A549 (cell line): ENCODE measurements around the gene FBXL7. TPM values are rescaled to one million over a fixed set of nuclear protein-coding genes. Genes with fewer than 3 reads are reported as not detected.

Experiments used
- ATAC-seq, 2 experiments: fragments of 200-7000 bp in 1 of 2; fragments of >200 bp in 1 of 2; cut with Nextera tagmentation in 1 of 2; cut with Tn5 transposase in 1 of 2; 3 replicates each; pipeline versions ENCODE4 v1.8.0 to v1.9.1; 2018 to 2020; ENCODE audit warnings: mild to moderate bottlenecking in 1 of 2, moderate library complexity in 1 of 2
- CTCF ChIA-PET: fragments of 300-600 bp; sonication (Branson Sonifier 250); formaldehyde crosslinking; extraction: SDS; loops from one replicate; lab custom pipeline; 2021; ENCODE audit warnings: antibody characterized with exemption, inconsistent platforms; lab: Yijun Ruan, JAX
- POLR2A ChIA-PET: fragments of 350-600 bp; formaldehyde crosslinking; extraction: SDS; loops from one replicate; lab custom pipeline; 2021; ENCODE audit warnings: antibody characterized with exemption, inconsistent platforms; lab: Yijun Ruan, JAX
- DNase-seq, 2 experiments: peaks; one replicate each; pipeline versions ENCODE4 v3.0.0 to v3.0.0-alpha.2; 2011 to 2016; ENCODE audit warnings: low read depth in 1 of 2, low spot score in 1 of 2
- FAIRE-seq: peaks from 2 replicates; lab custom pipeline; 2011; peaks lifted over from hg19 to GRCh38; lab: Jason Lieb, UNC
- H3K27ac ChIP-seq, 2 experiments: fragments of >200 bp; sonication (Bioruptor Twin); formaldehyde crosslinking; 3 replicates each; pipeline ENCODE4 v1.5.1; 2016 to 2017
- H3K4me1 ChIP-seq: fragments of >200 bp; sonication (Bioruptor Twin); formaldehyde crosslinking; 3 replicates; pipeline ENCODE4 v1.6.1; 2016
- H3K4me2 ChIP-seq: fragments of >200 bp; sonication (Bioruptor Twin); formaldehyde crosslinking; 3 replicates; pipeline ENCODE4 v1.6.1; 2016
- H3K4me3 ChIP-seq: fragments of >200 bp; sonication (Bioruptor Twin); formaldehyde crosslinking; 3 replicates; pipeline ENCODE4 v1.5.1; 2016
- H3K9me3 ChIP-seq: fragments of >200 bp; sonication (Bioruptor Twin); formaldehyde crosslinking; 3 replicates; pipeline ENCODE4 v1.6.1; 2016
- CBX8 ChIP-seq: fragments of 200-600 bp; sonication (generic); IDR thresholded peaks from 2 replicates; pipeline ENCODE4 v1.6.1; 2016
- CEBPB ChIP-seq, 2 experiments: fragments of >200 bp in 1 of 2; sonication (Bioruptor Twin) in 1 of 2; formaldehyde crosslinking in 1 of 2; IDR thresholded peaks; 2 replicates each; pipeline ENCODE4 v1.6.1; 2012 to 2016
- CHD4 ChIP-seq: fragments of 200-600 bp; sonication (generic); IDR thresholded peaks from 2 replicates; pipeline ENCODE4 v1.6.1; 2016; ENCODE audit warnings: antibody characterized with exemption, mild to moderate bottlenecking, borderline replicate concordance
- CTCF ChIP-seq: fragments of >200 bp; sonication (Bioruptor Twin); formaldehyde crosslinking; IDR thresholded peaks from 3 replicates; pipeline ENCODE4 v1.5.1; 2016
- EHMT2 ChIP-seq: fragments of 200-600 bp; sonication (generic); IDR thresholded peaks from 2 replicates; pipeline ENCODE4 v1.6.1; 2016; ENCODE audit warnings: antibody characterized with exemption, low read depth, mild to moderate bottlenecking, moderate library complexity
- FOSL2 ChIP-seq, 2 experiments: fragments of 450-650 bp in 1 of 2; fragments of >200 bp in 1 of 2; sonication (Bioruptor Twin) in 1 of 2; formaldehyde crosslinking; IDR thresholded peaks; 2 replicates each; pipeline versions ENCODE4 v1.5.0 to v1.6.1; 2016 to 2020; ENCODE audit warnings: mild to moderate bottlenecking in 1 of 2, moderate library complexity in 1 of 2
- FOXS1 ChIP-seq: fragments of 250-450 bp; sonication (Bioruptor Pico); IDR thresholded peaks from 2 replicates; pipeline ENCODE4 v1.5.0; 2020; ENCODE audit warnings: mild to moderate bottlenecking, moderate library complexity
- GATA3 ChIP-seq: IDR thresholded peaks from 2 replicates; pipeline ENCODE4 v1.6.1; 2012; ENCODE audit warnings: borderline replicate concordance
- HOXA7 ChIP-seq: fragments of 250-450 bp; sonication (Bioruptor Pico); IDR thresholded peaks from 2 replicates; pipeline ENCODE4 v1.5.0; 2020; ENCODE audit warnings: mild to moderate bottlenecking, moderate library complexity
- HOXB5 ChIP-seq: fragments of 250-450 bp; sonication (Bioruptor Pico); IDR thresholded peaks from 2 replicates; pipeline ENCODE4 v1.5.0; 2020; ENCODE audit warnings: mild to moderate bottlenecking, moderate library complexity
- JUN ChIP-seq, 2 experiments: fragments of >200 bp; sonication (Bioruptor Twin); formaldehyde crosslinking; IDR thresholded peaks; 2 replicates in 1 of 2; 3 replicates in 1 of 2; pipeline ENCODE4 v1.6.1; 2016 to 2017
- JUNB ChIP-seq: fragments of >200 bp; sonication (Bioruptor Twin); formaldehyde crosslinking; IDR thresholded peaks from 2 replicates; pipeline ENCODE4 v1.6.1; 2016
- MAZ ChIP-seq: fragments of 150-350 bp; IDR thresholded peaks from 2 replicates; pipeline ENCODE4 v1.6.1; 2014; ENCODE audit warnings: antibody characterized with exemption, low read depth, low read length, borderline replicate concordance
- MYC ChIP-seq: IDR thresholded peaks from 2 replicates; pipeline ENCODE4 v1.6.1; 2012; ENCODE audit warnings: mild to moderate bottlenecking, inconsistent platforms, low read length, improper control_type of control experiment, borderline replicate concordance
- NFE2L2 ChIP-seq: fragments of 150-350 bp; conservative IDR thresholded peaks from 2 replicates; pipeline ENCODE4 v1.6.1; 2014; ENCODE audit warnings: low read length
- PHF8 ChIP-seq: fragments of 200-600 bp; sonication (generic); IDR thresholded peaks from 2 replicates; pipeline ENCODE4 v1.6.1; 2016; ENCODE audit warnings: low read depth, mild to moderate bottlenecking, antibody characterized with exemption, moderate library complexity, borderline replicate concordance
- RAD21 ChIP-seq, 2 experiments: fragments of >200 bp in 1 of 2; sonication (Bioruptor Twin) in 1 of 2; formaldehyde crosslinking in 1 of 2; IDR thresholded peaks in 1 of 2; conservative IDR thresholded peaks in 1 of 2; 2 replicates in 1 of 2; 3 replicates in 1 of 2; pipeline ENCODE4 v1.6.1; 2012 to 2018; ENCODE audit warnings: inconsistent platforms in 1 of 2
- SMC3 ChIP-seq: fragments of >200 bp; sonication (Bioruptor Twin); formaldehyde crosslinking; IDR thresholded peaks from 3 replicates; pipeline ENCODE4 v1.6.1; 2018; ENCODE audit warnings: inconsistent platforms
- SREBF2 ChIP-seq: fragments of 450-650 bp; IDR thresholded peaks from 2 replicates; pipeline ENCODE4 v1.6.1; 2014; ENCODE audit warnings: mild to moderate bottlenecking, moderate library complexity
- ZC3H11A ChIP-seq: fragments of 450-650 bp; IDR thresholded peaks from 2 replicates; pipeline ENCODE4 v1.6.1; 2014; ENCODE audit warnings: antibody characterized with exemption, mild to moderate bottlenecking
- ZFP36 ChIP-seq: fragments of 450-650 bp; IDR thresholded peaks from 2 replicates; pipeline ENCODE4 v1.6.1; 2014; ENCODE audit warnings: borderline replicate concordance; ENCODE audit not compliant: partially characterized antibody
- ZSCAN20 ChIP-seq: fragments of 250-450 bp; sonication (Bioruptor Pico); IDR thresholded peaks from 2 replicates; pipeline ENCODE4 v1.8.0; 2022; ENCODE audit warnings: mild to moderate bottlenecking, moderate library complexity
- WGBS: methylation state at CpG from one replicate; pipeline ENCODE4 v1.1.6; 2017; ENCODE audit errors: missing lambda C conversion rate; 5-methylcytosine and 5-hydroxymethylcytosine counted together
- polyA plus RNA-seq, 4 experiments: library from polyadenylated mRNA; depleted of rRNA in 3 of 4; stranded (reverse); fragments of >200 nt; fragmentation: RNase III in 1 of 4; extraction: RNeasy Plus Mini Kit Qiagen cat#74134 plus additional on column Dnase treatment in 1 of 4; gene quantifications; 2 replicates in 3 of 4; 3 replicates in 1 of 4; pipeline ENCODE4 v1.2.3, GENCODE V29; 2011 to 2017
- TF ChIP-seq, protein P1 (sequence below): fragments of >200 bp; sonication (Bioruptor Twin); formaldehyde crosslinking; IDR thresholded peaks from 3 replicates; pipeline ENCODE4 v1.6.1; 2016

Gene FBXL7
- polyA plus RNA-seq, 2 of the 4 experiments (the other 2 are of a cell fraction): 0.90 to 1.7 TPM

DNA sequence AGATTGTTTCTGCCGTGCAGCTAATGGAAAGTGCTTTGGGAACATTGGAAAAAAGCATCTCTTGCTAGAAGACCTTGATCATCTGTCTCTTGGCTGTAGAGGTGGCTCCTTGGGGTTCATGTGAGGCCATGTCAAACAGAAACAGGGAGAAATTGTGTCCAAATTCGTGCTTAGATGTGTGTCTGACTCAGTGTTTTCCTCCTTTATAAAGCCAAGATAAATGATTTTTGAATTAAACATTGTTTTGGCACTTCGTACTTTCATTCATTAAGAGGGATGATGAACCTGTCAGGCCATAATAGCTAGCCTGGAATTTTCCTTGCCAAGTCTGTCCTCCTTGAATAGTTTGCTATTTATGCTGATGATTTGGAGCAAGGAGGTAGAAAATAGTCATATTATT lies 143.8 kb downstream of the FBXL7 start:
- FAIRE-seq: no peak
- no peak overlapping the region for H3K27ac ChIP-seq
- ChIA-PET CTCF (no interaction called here), POLR2A (no interaction called here)
- no peak for DNase-seq
- H3K4me2 ChIP-seq: no peak overlapping the region
- H3K4me3 ChIP-seq: no peak overlapping the region
- no peaks in the 10 kb centered on the region for H3K4me1 ChIP-seq
- TF ChIP-seq SMC3: no peak
- TF ChIP-seq HOXB5 (CRISPR knock-in tag): no peak
- no peak for TF ChIP-seq ZFP36
- TF ChIP-seq CBX8: no peak
- no peak for TF ChIP-seq ZC3H11A
- TF ChIP-seq NFE2L2: no peak
- TF ChIP-seq FOSL2 (IDR thresholded peaks at IDR 0.05): no peak
- no peak for TF ChIP-seq FOSL2 (CRISPR knock-in tag; IDR thresholded peaks at IDR 0.05)
- TF ChIP-seq, protein P1, sequence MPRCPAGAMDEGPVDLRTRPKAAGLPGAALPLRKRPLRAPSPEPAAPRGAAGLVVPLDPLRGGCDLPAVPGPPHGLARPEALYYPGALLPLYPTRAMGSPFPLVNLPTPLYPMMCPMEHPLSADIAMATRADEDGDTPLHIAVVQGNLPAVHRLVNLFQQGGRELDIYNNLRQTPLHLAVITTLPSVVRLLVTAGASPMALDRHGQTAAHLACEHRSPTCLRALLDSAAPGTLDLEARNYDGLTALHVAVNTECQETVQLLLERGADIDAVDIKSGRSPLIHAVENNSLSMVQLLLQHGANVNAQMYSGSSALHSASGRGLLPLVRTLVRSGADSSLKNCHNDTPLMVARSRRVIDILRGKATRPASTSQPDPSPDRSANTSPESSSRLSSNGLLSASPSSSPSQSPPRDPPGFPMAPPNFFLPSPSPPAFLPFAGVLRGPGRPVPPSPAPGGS: no peak
- no peak for TF ChIP-seq GATA3
- TF ChIP-seq SREBF2: no peak
- no peak for TF ChIP-seq RAD21 (conservative IDR thresholded peaks at IDR 0.05 in 1 of 2, IDR thresholded peaks at IDR 0.05 in 1 of 2)
- no peak for TF ChIP-seq JUN (IDR thresholded peaks at IDR 0.05)
- TF ChIP-seq FOXS1 (CRISPR knock-in tag): no peak
- TF ChIP-seq MAZ: no peak
- TF ChIP-seq CHD4: no peak
- no peak for TF ChIP-seq JUNB
- no peak for TF ChIP-seq CEBPB (IDR thresholded peaks at IDR 0.05)
- TF ChIP-seq PHF8: no peak
- 18% methylated on average over 3 of the region's 3 CpGs for WGBS
- no peak for ATAC-seq
- H3K9me3 ChIP-seq: no peaks in the 10 kb centered on the region

DNA sequence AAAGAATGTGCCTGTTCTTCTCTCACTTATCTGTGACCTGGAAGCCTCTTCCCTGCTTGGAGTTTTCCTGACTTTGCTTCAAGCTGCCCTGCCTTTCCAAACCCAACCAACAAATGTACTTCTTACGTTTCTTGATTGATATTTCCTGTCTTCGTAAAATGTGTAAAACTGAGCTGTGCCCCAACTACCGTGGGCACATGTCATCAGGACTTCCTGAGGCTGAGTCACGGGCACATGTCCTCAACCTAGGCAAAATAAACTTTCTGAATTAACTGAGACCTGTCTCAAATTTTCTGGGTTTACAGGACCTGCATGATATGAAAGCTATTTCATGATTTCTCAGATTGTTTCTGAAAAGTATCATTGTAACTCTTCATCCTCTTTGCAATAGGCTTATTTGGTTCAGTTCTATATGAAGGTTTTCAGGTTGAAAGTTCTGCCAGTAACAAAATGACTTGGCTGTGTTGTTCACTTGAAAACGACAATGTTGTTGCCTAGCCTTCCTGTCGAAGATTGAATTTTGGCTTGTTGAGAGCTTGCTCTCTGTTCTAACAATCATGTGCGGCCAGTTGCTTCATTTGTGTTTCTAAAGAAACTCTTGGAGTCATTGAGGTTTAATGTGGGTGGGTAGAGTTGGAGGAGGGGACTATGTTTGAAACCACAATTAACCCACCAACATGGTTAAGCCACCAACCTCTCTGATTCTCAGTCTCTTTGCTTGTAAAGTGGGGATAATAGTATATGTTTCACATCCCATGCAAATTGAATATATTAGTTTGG lies 145.6 kb downstream of the FBXL7 start:
- no peaks in the 10 kb centered on the region for H3K4me1 ChIP-seq
- DNase-seq: no peak
- no peak for FAIRE-seq
- CTCF ChIA-PET: no interaction called here
- POLR2A ChIA-PET: no interaction called here
- ATAC-seq: no peak
- WGBS: 16% methylated on average over 7 of the region's 7 CpGs
- no peak overlapping the region for H3K4me3 ChIP-seq
- no peak overlapping the region for H3K27ac ChIP-seq
- H3K9me3 ChIP-seq: no peaks in the 10 kb centered on the region
- no peak overlapping the region for H3K4me2 ChIP-seq
- TF ChIP-seq HOXB5 (CRISPR knock-in tag): no peak
- TF ChIP-seq ZSCAN20: no peak
- no peak for TF ChIP-seq GATA3
- no peak for TF ChIP-seq FOXS1 (CRISPR knock-in tag)
- no peak for TF ChIP-seq CTCF
- no peak for TF ChIP-seq HOXA7
- TF ChIP-seq EHMT2: no peak
- TF ChIP-seq MYC: no peak
- TF ChIP-seq, all 56 proteins: peak for 0
